HG02852 (cell line): Measurements from ENCODE around the gene WDR33.

Experiments used
- ATAC-seq: cut with Tn5 transposase; IDR thresholded peaks from one replicate; pipeline ENCODE4 v1.9.1; 2021; ENCODE audit warnings: mild to moderate bottlenecking, moderate library complexity; ENCODE audit not compliant: unreplicated experiment

WDR33 gene

GRCh38 chr2:127769587-127769986, 41.4 kb downstream of the WDR33 start:
- ATAC-seq: no peak

GRCh38 chr2:127768775-127769479, 42.0 kb downstream of the WDR33 start:
- no peak for ATAC-seq

GRCh38 chr2:127763776-127764175, 47.2 kb downstream of the WDR33 start:
- ATAC-seq: no peak

DNA sequence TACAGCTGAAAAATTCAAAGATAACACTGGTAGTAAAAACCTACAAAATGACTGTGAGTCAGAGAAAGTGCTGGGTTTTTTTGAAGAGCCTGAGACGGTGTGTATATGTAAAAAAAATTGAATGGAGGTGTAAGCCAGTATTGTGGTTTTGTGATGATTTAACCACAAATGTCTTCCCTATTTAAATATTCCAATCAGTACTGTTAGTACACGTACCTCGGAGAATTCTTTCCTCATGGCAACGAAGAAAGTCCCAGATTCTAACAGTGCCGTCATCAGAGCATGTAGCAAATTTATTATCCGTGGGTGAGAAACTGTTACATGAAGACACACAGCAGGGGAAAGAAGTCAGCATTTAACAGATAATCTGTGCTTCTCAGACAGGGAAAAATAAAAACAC, 48.1 kb downstream of the WDR33 start:
- ATAC-seq: no peak

- ATAC-seq: no peak
Measured at GRCh38 chr2:127762441-127762840, 48.5 kb downstream of the WDR33 start.

- ATAC-seq: no peak
Measured at GRCh38 chr2:127759931-127760330, 51.0 kb downstream of the WDR33 start.

GRCh38 chr2:127754186-127754585, 56.8 kb downstream of the WDR33 start:
- ATAC-seq: no peak

DNA sequence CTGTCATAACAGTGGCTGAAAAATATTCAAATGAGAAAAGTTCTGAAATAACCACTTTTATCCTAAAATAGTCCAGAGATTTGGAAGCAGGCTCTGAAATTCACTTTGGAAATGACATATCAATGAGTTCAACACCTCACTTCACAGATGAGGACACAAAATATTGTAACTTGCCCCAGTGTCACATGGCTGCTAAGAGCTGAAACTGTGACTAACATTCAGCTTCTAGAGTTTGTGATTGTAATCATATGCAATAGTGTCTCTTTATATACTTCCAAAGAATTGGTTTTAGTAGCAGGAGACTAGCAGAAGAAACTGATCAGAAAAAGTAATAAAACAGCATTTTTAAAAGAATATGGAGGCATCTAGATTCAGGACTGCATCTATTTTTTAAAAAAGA, 57.6 kb downstream of the WDR33 start:
- no peak for ATAC-seq

GRCh38 chr2:127749537-127749936, 61.4 kb downstream of the WDR33 start:
- peak; percentile 98 for ATAC-seq

- no peak for ATAC-seq
Measured at GRCh38 chr2:127747621-127748020, 63.4 kb downstream of the WDR33 start.

DNA sequence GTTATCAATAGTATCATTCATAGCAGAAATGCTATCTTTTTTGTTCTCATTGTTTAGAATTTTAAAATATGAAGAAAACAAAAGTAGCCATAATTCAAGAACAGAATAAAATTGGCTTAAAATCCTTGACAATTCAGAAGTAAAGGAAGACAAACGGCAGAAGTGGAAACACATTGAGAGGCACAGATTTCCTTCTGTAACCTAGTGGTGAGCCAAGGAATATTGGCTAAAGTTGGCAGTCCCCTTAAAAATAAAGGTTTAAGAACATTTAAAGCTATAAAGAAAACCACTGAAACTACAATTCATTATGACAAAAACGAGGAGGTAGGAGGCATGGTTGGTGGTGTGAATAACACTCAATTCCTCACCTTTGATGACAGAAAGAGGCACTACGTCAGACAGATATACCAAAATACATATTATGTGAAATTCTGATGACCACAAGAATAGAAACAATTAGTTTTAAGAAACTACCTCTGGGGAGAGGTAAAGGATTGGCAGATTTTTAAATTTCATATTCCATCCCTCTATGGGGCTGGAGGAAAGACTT, 67.4 kb downstream of the WDR33 start:
- ATAC-seq: no peak

DNA sequence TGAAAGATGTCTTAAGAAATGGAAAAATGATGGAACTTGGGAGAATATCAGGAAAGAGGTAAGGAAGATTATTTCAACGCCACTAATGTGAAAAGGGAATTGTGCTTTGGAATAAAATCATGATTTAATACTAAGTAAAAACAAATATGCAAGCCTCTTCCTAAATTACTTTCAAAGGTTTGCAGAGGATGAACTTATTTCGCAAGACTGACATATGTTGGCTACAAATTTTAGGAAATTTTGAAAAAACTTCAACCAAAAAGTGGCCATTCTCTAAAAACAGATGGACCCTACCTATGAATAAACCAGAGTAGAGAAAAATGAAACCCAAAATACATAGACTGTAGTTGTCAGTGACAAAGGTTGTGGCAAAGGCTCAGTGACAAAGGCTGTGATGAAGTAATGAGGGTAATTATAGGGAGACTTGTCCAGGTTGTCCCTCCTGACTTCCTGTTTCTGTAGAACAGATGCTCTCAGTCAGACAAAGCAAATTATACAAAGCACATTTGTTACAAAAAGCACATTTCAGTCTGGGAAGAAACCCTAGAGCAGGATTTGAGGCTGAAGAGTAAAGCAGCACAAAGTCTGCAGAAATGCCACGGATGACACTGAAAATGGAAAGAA, 70.2 kb downstream of the WDR33 start:
- ATAC-seq: no peak

DNA sequence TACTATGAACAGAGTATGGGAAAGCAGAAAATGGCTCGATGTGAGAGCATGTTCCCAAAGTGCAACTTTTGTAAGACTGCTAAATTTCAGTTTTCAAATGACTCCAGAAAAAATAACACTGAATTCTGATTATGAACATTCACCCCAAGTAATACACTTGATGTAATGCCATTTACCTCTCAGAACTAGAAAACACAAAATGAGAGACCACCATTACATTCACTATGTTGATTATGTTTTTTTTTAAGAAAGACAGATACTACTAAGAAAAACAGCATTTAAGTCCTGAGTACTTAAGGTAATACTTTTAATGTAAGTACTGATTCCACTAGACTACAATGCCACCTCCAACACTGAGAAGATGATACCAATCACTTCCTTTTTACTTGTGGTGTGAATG, 71.2 kb downstream of the WDR33 start:
- no peak for ATAC-seq

DNA sequence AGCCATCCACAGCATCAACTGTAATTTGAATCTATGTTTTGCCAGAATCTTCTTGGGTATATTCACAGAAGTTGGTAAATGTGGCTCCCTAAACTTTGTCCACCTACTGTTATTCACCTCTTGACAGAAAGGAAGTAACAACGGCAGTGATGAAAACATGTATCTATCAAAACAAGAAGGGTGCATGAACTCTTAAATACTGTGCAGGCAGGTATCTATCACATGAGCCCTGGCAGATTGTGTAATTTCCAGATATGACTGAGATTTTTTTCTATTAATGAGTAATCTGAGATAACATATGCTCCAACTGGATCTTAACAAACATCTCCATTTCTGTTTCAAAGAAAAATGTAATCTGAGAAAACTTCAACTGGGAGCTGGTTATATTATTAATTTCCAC, 73.1 kb downstream of the WDR33 start:
- ATAC-seq: no peak

DNA sequence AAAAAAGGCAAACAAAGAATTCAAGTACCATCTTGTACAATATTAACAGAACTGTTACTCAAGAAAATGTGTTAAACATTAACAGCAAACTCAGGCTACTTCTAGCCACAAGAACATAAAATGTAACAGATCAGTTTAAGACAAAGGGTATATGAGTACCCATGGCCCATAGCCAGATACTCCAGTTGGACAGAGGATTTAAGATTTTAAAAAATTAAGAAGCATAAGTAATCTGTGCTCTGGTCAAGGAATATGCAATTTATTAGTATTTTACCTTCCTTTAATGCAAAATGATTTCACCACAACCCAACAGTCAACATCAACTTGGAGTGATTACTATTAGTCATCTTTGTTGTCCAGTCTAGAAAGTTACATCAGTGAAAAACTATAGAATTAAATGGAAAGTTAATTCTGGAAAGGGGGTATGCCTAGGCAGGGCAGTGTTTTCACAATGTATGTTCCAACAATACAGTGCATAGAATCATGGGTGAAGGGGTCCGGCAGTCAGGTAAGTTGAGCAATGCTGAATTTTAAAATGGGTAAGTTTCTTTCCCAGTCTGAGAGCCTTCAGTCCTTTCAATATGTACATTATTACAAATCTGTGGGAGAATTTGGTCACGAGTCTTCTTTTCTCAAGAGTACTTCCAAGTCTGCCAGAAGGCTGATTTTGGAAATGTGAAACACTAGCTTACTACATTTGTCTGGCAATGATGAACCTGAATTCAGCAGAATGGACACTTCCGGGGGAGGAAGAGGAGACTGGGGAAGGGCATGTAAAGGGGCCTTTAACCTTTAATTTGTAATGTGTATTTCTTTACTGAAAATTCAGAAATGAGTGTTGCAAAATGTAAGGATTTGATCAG, 75.2 kb downstream of the WDR33 start:
- no peak for ATAC-seq

GRCh38 chr2:127735044-127735443, 75.9 kb downstream of the WDR33 start:
- no peak for ATAC-seq

DNA sequence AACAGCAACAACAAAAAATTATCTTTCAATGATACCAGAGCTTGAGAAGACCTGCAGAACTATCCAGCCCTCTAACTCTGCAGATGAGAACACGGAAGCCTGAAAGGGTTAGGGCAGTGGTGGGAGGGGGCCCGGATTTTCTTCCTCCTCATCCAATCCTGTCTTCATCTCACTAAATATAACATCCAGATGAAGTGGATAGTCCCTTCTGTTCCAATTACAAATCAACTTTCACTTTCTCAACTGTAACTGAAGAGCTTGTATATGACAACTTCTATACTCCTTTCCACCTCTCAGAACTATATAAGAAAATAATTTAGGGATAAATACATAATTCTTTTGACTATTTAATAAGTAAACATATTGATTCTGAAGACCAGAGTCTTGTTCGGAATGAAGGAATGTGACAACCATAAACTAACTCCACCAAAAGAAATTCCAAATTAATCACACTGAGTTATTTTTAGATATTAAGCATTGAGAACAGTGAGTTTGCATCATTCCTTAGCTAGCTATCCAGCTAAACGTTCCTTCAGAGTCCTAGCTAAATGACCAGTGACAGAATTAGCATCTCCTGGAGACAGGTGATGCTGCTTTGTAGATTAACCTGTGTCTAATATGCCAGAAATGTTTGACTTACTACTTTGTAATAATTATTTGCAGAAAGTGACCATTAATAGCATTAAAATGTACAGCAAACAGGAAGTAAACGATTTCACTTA, 77.0 kb downstream of the WDR33 start:
- ATAC-seq: no peak

DNA sequence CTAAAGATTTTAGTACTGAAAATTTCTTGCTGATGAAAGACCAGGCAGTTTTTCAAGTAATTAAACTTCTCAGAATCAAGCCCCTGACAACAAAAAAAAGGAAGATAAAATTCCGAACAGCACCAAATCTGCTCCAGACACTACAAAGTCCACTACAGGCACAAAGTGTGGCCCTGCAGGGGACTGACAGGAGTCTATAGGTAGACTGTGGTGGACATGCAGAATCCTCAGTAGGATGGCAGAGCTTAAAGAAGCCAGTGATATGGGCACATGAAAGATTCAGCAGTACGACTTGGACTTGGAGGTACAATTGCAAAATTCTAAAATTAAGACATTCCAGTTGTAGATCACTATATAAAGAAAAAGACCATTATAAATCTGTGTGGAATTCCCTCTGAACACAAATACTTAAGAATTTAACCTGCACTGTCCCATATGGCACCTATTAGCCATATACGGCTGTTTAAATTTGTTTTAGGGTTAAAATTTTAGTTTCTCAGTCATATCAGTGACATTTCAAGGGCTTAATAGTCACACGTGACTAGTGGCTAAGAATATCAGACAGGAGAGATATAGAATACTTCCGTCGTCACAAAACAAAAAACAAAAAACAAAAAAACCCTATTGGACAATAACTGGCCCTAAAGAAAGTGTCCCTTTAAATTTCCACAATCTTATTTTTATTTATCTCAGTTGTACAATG, 77.7 kb downstream of the WDR33 start:
- no peak for ATAC-seq

DNA sequence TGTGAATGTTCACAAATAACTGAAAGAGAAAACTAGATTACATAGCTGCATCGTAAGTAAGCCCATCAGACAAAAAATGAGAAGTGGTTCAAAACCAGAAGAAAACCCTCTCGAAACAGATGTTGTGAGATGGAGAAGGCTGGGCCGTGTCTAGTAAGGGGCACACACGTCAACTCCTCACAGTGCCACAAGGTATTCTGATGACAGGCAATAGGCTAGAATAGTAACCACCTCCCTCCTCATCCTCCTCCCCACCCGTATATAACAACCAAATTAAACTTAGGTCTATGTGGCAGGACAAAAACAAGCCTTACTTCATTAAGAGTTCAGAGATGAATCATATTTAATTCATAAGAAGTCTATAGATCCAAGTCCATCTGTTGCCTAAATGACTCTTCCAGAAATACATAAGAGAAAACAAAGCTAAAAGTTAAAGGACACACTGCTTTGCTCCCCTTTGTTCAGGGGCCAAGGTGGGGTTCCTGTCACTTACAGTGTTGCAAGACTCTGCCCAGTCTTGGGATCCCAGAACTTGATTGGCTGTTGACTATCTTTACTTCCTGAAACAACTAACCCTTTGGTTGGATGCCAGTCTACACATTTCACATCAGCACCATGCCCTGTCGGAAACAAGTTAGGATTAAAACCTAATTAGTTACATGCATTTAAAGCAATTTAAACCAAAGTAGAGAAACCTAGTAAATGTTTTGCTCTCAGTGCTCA, 84.7 kb downstream of the WDR33 start:
- ATAC-seq: no peak

- ATAC-seq: no peak
Measured at GRCh38 chr2:127722807-127723206, 88.2 kb downstream of the WDR33 start.
